Loucy (cell line): ENCODE results near the gene PEAK1.

ENCODE experiments used
- H2AFZ ChIP-seq: fragments of 200-600 bp; sonication (generic); 2 replicates; pipeline ENCODE4 v1.6.0; 2016; ENCODE audit warnings: antibody characterized with exemption, mild to moderate bottlenecking, low read length, moderate library complexity
- H3F3A ChIP-seq: fragments of 200-600 bp; 2 replicates; pipeline ENCODE4 v1.6.0; 2016; ENCODE audit warnings: antibody characterized with exemption, low read depth, mild to moderate bottlenecking
- H3K27me3 ChIP-seq: fragments of 200-600 bp; sonication (generic); 2 replicates; pipeline ENCODE4 v1.6.1; 2014; ENCODE audit warnings: low read length, mild to moderate bottlenecking; ENCODE audit not compliant: insufficient read depth, poor library complexity, severe bottlenecking
- H3K36me3 ChIP-seq: fragments of 200-600 bp; sonication (generic); 2 replicates; pipeline ENCODE4 v1.6.1; 2016; ENCODE audit warnings: low read length; ENCODE audit not compliant: insufficient read depth
- H3K4me1 ChIP-seq: fragments of 200-600 bp; sonication (generic); 2 replicates; pipeline ENCODE4 v1.5.1; 2014; ENCODE audit warnings: low read length, mild to moderate bottlenecking; ENCODE audit not compliant: insufficient read depth, poor library complexity, severe bottlenecking
- H3K4me2 ChIP-seq: fragments of 200-600 bp; sonication (generic); 2 replicates; pipeline ENCODE4 v1.6.0; 2014; ENCODE audit warnings: antibody characterized with exemption, low read length, low read depth, mild to moderate bottlenecking; ENCODE audit not compliant: poor library complexity, severe bottlenecking
- H3K4me3 ChIP-seq: fragments of 200-600 bp; sonication (generic); 2 replicates; pipeline ENCODE4 v1.5.1; 2014; ENCODE audit warnings: low read length, mild to moderate bottlenecking, mixed read lengths; ENCODE audit not compliant: poor library complexity, severe bottlenecking
- H3K79me2 ChIP-seq: fragments of 200-600 bp; sonication (generic); 2 replicates; pipeline ENCODE4 v1.6.1; 2014; ENCODE audit warnings: low read length; ENCODE audit not compliant: insufficient read depth
- H3K9ac ChIP-seq: fragments of 200-600 bp; sonication (generic); 2 replicates; pipeline ENCODE4 v1.6.0; 2014; ENCODE audit warnings: mild to moderate bottlenecking, low read depth, low read length, moderate library complexity; ENCODE audit not compliant: poor library complexity, severe bottlenecking
- H3K9me2 ChIP-seq: fragments of 200-600 bp; sonication (generic); replicated peaks from 2 replicates; pipeline ENCODE4 v1.6.1; 2016; ENCODE audit warnings: low read depth, low read length, mixed read lengths
- H3K9me3 ChIP-seq: fragments of 200-600 bp; sonication (generic); 2 replicates; pipeline ENCODE4 v1.6.1; 2014; ENCODE audit warnings: mild to moderate bottlenecking, antibody characterized with exemption, low read length, low read depth; ENCODE audit not compliant: insufficient read depth
- H4K20me1 ChIP-seq: fragments of 200-600 bp; sonication (generic); 2 replicates; pipeline ENCODE4 v1.6.0; 2014; ENCODE audit warnings: antibody characterized with exemption, low read length, mild to moderate bottlenecking; ENCODE audit not compliant: insufficient read depth, poor library complexity, severe bottlenecking
- CTCF ChIP-seq: fragments of 200-600 bp; sonication (generic); conservative IDR thresholded peaks from 2 replicates; pipeline ENCODE4 v1.5.1; 2014; ENCODE audit warnings: mild to moderate bottlenecking, antibody characterized with exemption, low read length
- EZH2phosphoT487 ChIP-seq: fragments of 200-600 bp; IDR thresholded peaks from 2 replicates; pipeline ENCODE4 v1.6.1; 2018; ENCODE audit warnings: antibody characterized with exemption, mild to moderate bottlenecking, moderate library complexity, borderline replicate concordance

PEAK1 gene

GRCh38 chr15:77398927-77399326 is 21.0 kb downstream of the PEAK1 start:
- no peak overlapping the region for H2AFZ ChIP-seq

GRCh38 chr15:77396692-77397091 is 23.2 kb downstream of the PEAK1 start:
- H3K79me2 ChIP-seq = peaks cover 48% of the 10 kb centered on the region
- no peak overlapping the region for H3K4me2 ChIP-seq
- peaks cover 28% of the 10 kb centered on the region; the same call in 1 of the 2 replicates for H3K9me3 ChIP-seq
- H3K4me1 ChIP-seq = no peaks in the 10 kb centered on the region
- no peak for TF ChIP-seq EZH2phosphoT487
- TF ChIP-seq CTCF = no peak
- no peak overlapping the region for H3K9ac ChIP-seq
- H3K27me3 ChIP-seq = no peaks in the 10 kb centered on the region
- H3F3A ChIP-seq = no peaks in the 10 kb centered on the region
- H3K36me3 ChIP-seq = no peaks in the 10 kb centered on the region
- H4K20me1 ChIP-seq = no peaks in the 10 kb centered on the region
- H3K4me3 ChIP-seq = no peak overlapping the region
- no peak overlapping the region for H2AFZ ChIP-seq
- H3K9me2 ChIP-seq = no peaks in the 10 kb centered on the region

More at GRCh38 chr15:77398927-77399326, 21.0 kb downstream of the PEAK1 start:
- TF ChIP-seq EZH2phosphoT487 = no peak
- TF ChIP-seq CTCF = no peak
- Histone ChIP-seq H3K9me2 (no peaks in the 10 kb centered on the region), H3K4me3 (no peak overlapping the region), H3K4me1 (no peaks in the 10 kb centered on the region), H3K36me3 (no peaks in the 10 kb centered on the region), H3K9ac (no peak overlapping the region), H3K4me2 (no peak overlapping the region), H4K20me1 (no peaks in the 10 kb centered on the region), H3K27me3 (no peaks in the 10 kb centered on the region), H3K79me2 (peaks cover 39% of the 10 kb centered on the region), H3K9me3 (peaks cover 28% of the 10 kb centered on the region; the same call in 1 of the 2 replicates), H3F3A (no peaks in the 10 kb centered on the region)

GRCh38 chr15:77395013-77395774 is 24.7 kb downstream of the PEAK1 start:
- Histone ChIP-seq H3K27me3 (no peaks in the 10 kb centered on the region), H3K9me2 (no peaks in the 10 kb centered on the region), H3K9ac (no peak overlapping the region), H3K36me3 (no peaks in the 10 kb centered on the region), H3F3A (no peaks in the 10 kb centered on the region), H3K9me3 (peaks cover 25% of the 10 kb centered on the region; the same call in 1 of the 2 replicates), H4K20me1 (no peaks in the 10 kb centered on the region), H3K4me2 (no peak overlapping the region), H2AFZ (no peak overlapping the region), H3K79me2 (peaks cover 41% of the 10 kb centered on the region), H3K4me3 (no peak overlapping the region), H3K4me1 (no peaks in the 10 kb centered on the region)
- TF ChIP-seq CTCF (no peak), EZH2phosphoT487 (no peak)
